ENCODE measurements around the gene TUT1. TPM values are rescaled to one million over a fixed set of nuclear protein-coding genes. Genes with fewer than 3 reads are reported as not detected.
"Not testable (repeated sequence)": the region's sequence is repeated elsewhere in the genome, so short reads cannot be mapped to it uniquely, and the experiment has no call there.

The TUT1 gene
- total RNA-seq, 1 experiment from 2014 or later: 19.9 TPM

GRCh38 chr11:62570903-62571302, 20.4 kb downstream of the TUT1 start:
- DNase-seq (ENCODE audit: low read depth, low spot score); in situ Hi-C loops (cut with HindIII; ENCODE audit: low pct_unique_long_range_greater_than_20kb, low sequenced_read_pairs): not testable (repeated sequence)

GRCh38 chr11:62569611-62570010, 21.7 kb downstream of the TUT1 start:
- H3K27ac ChIP-seq (ENCODE audit: low read length): no peak overlapping the region; the same call in 1 of the 2 replicates
- no peak overlapping the region for H3K4me3 ChIP-seq (ENCODE audit: low read depth in 2 of 2, low read length in 2 of 2)
- ChIA-PET POLR2A (interaction anchor here (1.1 kb wide), 1 partner anchor 11 kb away, joined by 4 read pairs; no protein-coding TSS in a partner anchor), CTCF (no interaction called here)
- intact Hi-C loops (cut with micrococcal nuclease; ENCODE audit: unreplicated experiment): no loop called here
- peaks cover 37% of the 10 kb centered on the region for H3K4me1 ChIP-seq (ENCODE audit: control insufficient read depth, insufficient read depth, low read length)
- no peaks in the 10 kb centered on the region for H3K9me3 ChIP-seq (ENCODE audit: control insufficient read depth, insufficient read depth, low read depth, low read length)
- H3K36me3 ChIP-seq (ENCODE audit: control insufficient read depth, insufficient read depth, low read length): peaks cover 43% of the 10 kb centered on the region
- BruUV-seq (replicated peaks): no TSS peak
- DNase-seq (ENCODE audit: low read depth, low spot score) (no peak), ATAC-seq (no peak)
- in situ Hi-C loops (cut with HindIII; ENCODE audit: low pct_unique_long_range_greater_than_20kb, low sequenced_read_pairs): no loop called here
- H3K27me3 ChIP-seq (ENCODE audit: control insufficient read depth, insufficient read depth, low read length): no peaks in the 10 kb centered on the region
- TF ChIP-seq CTCF (IDR thresholded peaks at IDR 0.05) (no peak), POLR2AphosphoS5 (IDR thresholded peaks at IDR 0.05; ENCODE audit: low read depth, low read length) (no peak), SIN3A (IDR thresholded peaks at IDR 0.05; ENCODE audit: borderline replicate concordance, insufficient read depth, low read depth, low read length) (no peak), TCF7L2 (IDR thresholded peaks at IDR 0.05; ENCODE audit: low read depth, low read length) (no peak), REST (IDR thresholded peaks at IDR 0.05; ENCODE audit: insufficient read depth in 1 of 2, low read depth in 2 of 2, low read length in 1 of 2) (no peak)

More at GRCh38 chr11:62570903-62571302, 20.4 kb downstream of the TUT1 start:
- H3K27me3 ChIP-seq (ENCODE audit: control insufficient read depth, insufficient read depth, low read length); BruUV-seq (replicated peaks); H3K9me3 ChIP-seq (ENCODE audit: control insufficient read depth, insufficient read depth, low read depth, low read length); intact Hi-C loops (cut with micrococcal nuclease; ENCODE audit: unreplicated experiment); ATAC-seq; CTCF ChIA-PET; H3K4me3 ChIP-seq (ENCODE audit: low read depth in 2 of 2, low read length in 2 of 2): not testable (repeated sequence)
- POLR2A ChIA-PET: interaction anchor here (0.6 to 1.1 kb wide), 2 partner anchors 12 to 18 kb away, joined by 4 read pairs; no protein-coding TSS in a partner anchor
- Histone ChIP-seq H3K27ac (ENCODE audit: low read length) (peak overlapping the region; percentile 99; the same call in 1 of the 2 replicates), H3K4me1 (ENCODE audit: control insufficient read depth, insufficient read depth, low read length) (peaks cover 42% of the 10 kb centered on the region), H3K36me3 (ENCODE audit: control insufficient read depth, insufficient read depth, low read length) (peaks cover 42% of the 10 kb centered on the region)

- in situ Hi-C loops (cut with HindIII; ENCODE audit: low pct_unique_long_range_greater_than_20kb, low sequenced_read_pairs): no loop called here
- POLR2A ChIA-PET: interaction anchor here (0.7 kb wide), 1 partner anchor 24 kb away, joined by 9 read pairs; no protein-coding TSS in a partner anchor
- H3K27ac ChIP-seq (ENCODE audit: low read length): peak overlapping the region; percentile 36; the same call in 1 of the 2 replicates
- peaks cover 34% of the 10 kb centered on the region for H3K36me3 ChIP-seq (ENCODE audit: control insufficient read depth, insufficient read depth, low read length)
- no peak for DNase-seq (ENCODE audit: low read depth, low spot score)
- intact Hi-C loops (cut with micrococcal nuclease; ENCODE audit: unreplicated experiment): no loop called here
- no TSS peak for BruUV-seq (replicated peaks)
- ATAC-seq: no peak
- no peak overlapping the region for H3K4me3 ChIP-seq (ENCODE audit: low read depth in 2 of 2, low read length in 2 of 2)
- CTCF ChIA-PET: no interaction called here
- TF ChIP-seq TCF7L2 (IDR thresholded peaks at IDR 0.05; ENCODE audit: low read depth, low read length) (no peak), SIN3A (IDR thresholded peaks at IDR 0.05; ENCODE audit: borderline replicate concordance, insufficient read depth, low read depth, low read length) (no peak), POLR2AphosphoS5 (IDR thresholded peaks at IDR 0.05; ENCODE audit: low read depth, low read length) (no peak), REST (IDR thresholded peaks at IDR 0.05; ENCODE audit: insufficient read depth in 1 of 2, low read depth in 2 of 2, low read length in 1 of 2) (no peak)
- H3K9me3 ChIP-seq (ENCODE audit: control insufficient read depth, insufficient read depth, low read depth, low read length): no peaks in the 10 kb centered on the region
- H3K4me1 ChIP-seq (ENCODE audit: control insufficient read depth, insufficient read depth, low read length): peaks cover 52% of the 10 kb centered on the region
- H3K27me3 ChIP-seq (ENCODE audit: control insufficient read depth, insufficient read depth, low read length): no peaks in the 10 kb centered on the region
Measured at GRCh38 chr11:62567018-62567633, 24.2 kb downstream of the TUT1 start.

All from Panc1 (cell line).